IMR-90 (cell line): ENCODE data around the gene HTR2B. TPM values are rescaled to one million over a fixed set of nuclear protein-coding genes. Genes with fewer than 3 reads are reported as not detected.

Experiments used
- ATAC-seq: fragments of 200-7000 bp; cut with Tn5 transposase; 2 replicates; pipeline ENCODE4 v1.9.1; 2020; ENCODE audit warnings: low read depth, mild to moderate bottlenecking, moderate library complexity
- BruUV-seq: library from RNA; stranded (reverse); fragments of 400-500 nt; replicated peaks from 2 replicates; lab custom pipeline; 2021; lab: Mats Ljungman, UMichigan
- CTCF ChIA-PET: fragments of 300-600 bp; formaldehyde crosslinking; extraction: SDS; loops from one replicate; lab custom pipeline; 2021; ENCODE audit warnings: antibody characterized with exemption; lab: Yijun Ruan, JAX
- POLR2A ChIA-PET: fragments of 300-600 bp; sonication (Branson Sonifier 250); formaldehyde crosslinking; loops from one replicate; lab custom pipeline; 2022; ENCODE audit warnings: antibody characterized with exemption; ENCODE audit not compliant: unreplicated experiment; lab: Charles Lee
- DNase-seq: peaks from one replicate; pipeline ENCODE4 v3.0.0; 2013
- H2AFZ ChIP-seq: replicated peaks from 2 replicates; pipeline ENCODE3; 2013; ENCODE audit warnings: low read length, mild to moderate bottlenecking; ENCODE audit not compliant: poor library complexity
- H2AK5ac ChIP-seq: 2 replicates; pipeline ENCODE4 v1.6.1; 2013; ENCODE audit warnings: low read depth, low read length, inconsistent platforms
- H2AK9ac ChIP-seq: replicated peaks from 2 replicates; pipeline ENCODE3; 2013; ENCODE audit warnings: mild to moderate bottlenecking, low read depth, low read length, moderate library complexity; ENCODE audit not compliant: poor library complexity
- H2BK120ac ChIP-seq: 2 replicates; pipeline ENCODE4 v1.6.1; 2013; ENCODE audit warnings: low read depth, low read length, inconsistent platforms
- H2BK15ac ChIP-seq: 3 replicates; pipeline ENCODE4 v1.6.1; 2013; ENCODE audit warnings: low read depth, low read length, inconsistent platforms
- H2BK20ac ChIP-seq: 2 replicates; pipeline ENCODE4 v1.6.1; 2013; ENCODE audit warnings: low read depth, mild to moderate bottlenecking, inconsistent platforms, low read length, moderate library complexity
- H2BK5ac ChIP-seq: 2 replicates; pipeline ENCODE4 v1.6.1; 2013; ENCODE audit warnings: mild to moderate bottlenecking, low read depth, low read length, inconsistent platforms; ENCODE audit not compliant: poor library complexity, severe bottlenecking
- H3K14ac ChIP-seq: replicated peaks from 2 replicates; pipeline ENCODE4 v1.6.1; 2013; ENCODE audit warnings: low read depth, low read length, inconsistent platforms
- H3K18ac ChIP-seq: 2 replicates; pipeline ENCODE4 v1.6.1; 2013; ENCODE audit warnings: low read depth, low read length, control low read depth
- H3K23ac ChIP-seq: 2 replicates; pipeline ENCODE4 v1.6.1; 2013; ENCODE audit warnings: low read depth, low read length, inconsistent platforms
- H3K27ac ChIP-seq: 2 replicates; pipeline ENCODE4 v1.5.1; 2013; ENCODE audit warnings: mild to moderate bottlenecking, control low read depth, low read length; ENCODE audit not compliant: insufficient read depth
- H3K27me3 ChIP-seq: 2 replicates; pipeline ENCODE4 v1.6.1; 2013; ENCODE audit warnings: low read length; ENCODE audit not compliant: control insufficient read depth, insufficient read depth
- H3K36me3 ChIP-seq: 2 replicates; pipeline ENCODE4 v1.6.1; 2013; ENCODE audit warnings: low read length, mixed read lengths; ENCODE audit not compliant: control insufficient read depth, insufficient read depth
- H3K4ac ChIP-seq: 2 replicates; pipeline ENCODE4 v1.6.1; 2013; ENCODE audit warnings: low read depth, low read length, inconsistent platforms
- H3K4me1 ChIP-seq: 2 replicates; pipeline ENCODE4 v1.6.1; 2013; ENCODE audit warnings: low read length, mixed read lengths; ENCODE audit not compliant: control insufficient read depth, insufficient read depth
- H3K4me2 ChIP-seq: 2 replicates; pipeline ENCODE4 v1.6.1; 2013; ENCODE audit warnings: low read depth, mild to moderate bottlenecking, control low read depth, low read length, moderate library complexity
- H3K4me3 ChIP-seq: 2 replicates; pipeline ENCODE4 v1.5.1; 2013; ENCODE audit warnings: low read depth, mild to moderate bottlenecking, control low read depth, low read length, moderate library complexity; ENCODE audit not compliant: insufficient read depth
- H3K56ac ChIP-seq: 2 replicates; pipeline ENCODE4 v1.6.1; 2013; ENCODE audit warnings: low read length, inconsistent platforms; ENCODE audit not compliant: insufficient read depth; ENCODE audit errors: extremely low read depth
- H3K79me1 ChIP-seq, 2 experiments: 2 replicates each; pipeline ENCODE4 v1.6.1; 2013; ENCODE audit warnings: low read length in 2 of 2, inconsistent platforms in 1 of 2, low read depth in 1 of 2
- H3K9ac ChIP-seq: 2 replicates; pipeline ENCODE4 v1.6.1; 2013; ENCODE audit warnings: low read depth, low read length, control low read depth
- H3K9me1 ChIP-seq: 2 replicates; pipeline ENCODE4 v1.6.1; 2013; ENCODE audit warnings: low read length, inconsistent platforms; ENCODE audit not compliant: insufficient read depth
- H3K9me3 ChIP-seq: 2 replicates; pipeline ENCODE4 v1.6.1; 2013; ENCODE audit warnings: low read length; ENCODE audit not compliant: control insufficient read depth, insufficient read depth
- H4K20me1 ChIP-seq: 2 replicates; pipeline ENCODE4 v1.6.1; 2013; ENCODE audit warnings: low read length, inconsistent platforms; ENCODE audit not compliant: insufficient read depth
- H4K5ac ChIP-seq: 2 replicates; pipeline ENCODE4 v1.6.1; 2013; ENCODE audit warnings: mild to moderate bottlenecking, low read depth, low read length, control low read depth
- H4K8ac ChIP-seq, 2 experiments: 2 replicates each; pipeline ENCODE4 v1.6.1; 2013; ENCODE audit warnings: low read depth in 2 of 2, low read length in 2 of 2, control low read depth in 1 of 2, inconsistent platforms in 1 of 2
- H4K91ac ChIP-seq: 2 replicates; pipeline ENCODE4 v1.6.1; 2013; ENCODE audit warnings: low read depth, low read length, inconsistent platforms; ENCODE audit not compliant: insufficient read depth
- FOS ChIP-seq: fragments of 150-350 bp; IDR thresholded peaks from 2 replicates; pipeline ENCODE4 v1.6.1; 2016; ENCODE audit warnings: low read depth, low read length
- WGBS, 2 experiments: methylation state at CpG; one replicate each; pipeline versions ENCODE4 v1.1.5 to v1.1.7; 2013; ENCODE audit warnings: missing lambda C conversion rate in 2 of 2; ENCODE audit not compliant: insufficient read length in 1 of 2; ENCODE audit errors: extremely low coverage in 2 of 2; 5-methylcytosine and 5-hydroxymethylcytosine counted together
- dilution Hi-C: fragments of 300-500 bp; cut with HindIII; formaldehyde crosslinking; loops from one replicate; pipeline ENCODE4 v1.14.3; 2018; ENCODE audit warnings: low sequenced_read_pairs; ENCODE audit not compliant: unreplicated experiment
- in situ Hi-C: fragments of 300-500 bp; cut with MboI; formaldehyde crosslinking; loops from 3 replicates; pipeline ENCODE4 v1.14.3; 2019; ENCODE audit warnings: low sequenced_read_pairs, inconsistent platforms, mixed read lengths
- intact Hi-C: fragments of 100-400 bp; cut with micrococcal nuclease; formaldehyde crosslinking; loops from 2 replicates; pipeline ENCODE4 v1.10.0; 2022
- polyA plus RNA-seq, 3 experiments: library from polyadenylated mRNA; depleted of rRNA; stranded (reverse); fragments of >200 nt; gene quantifications; 2 replicates each; pipeline ENCODE4 v1.2.3, GENCODE V29; 2012; ENCODE audit warnings: low replicate concordance in 1 of 3
- total RNA-seq: library from RNA; depleted of rRNA; stranded (reverse); fragments of >200 nt; gene quantifications from 2 replicates; pipeline ENCODE4 v1.2.3, GENCODE V29; 2012
- TF ChIP-seq, protein P1 (sequence below): conservative IDR thresholded peaks from 2 replicates; pipeline ENCODE4 v1.5.1; 2012; ENCODE audit warnings: mild to moderate bottlenecking, low read depth, low read length, improper control_type of control experiment

Gene HTR2B
- total and polyA plus RNA-seq, 2 of the 4 experiments (the other 2 are of a cell fraction) = 0.26 to 0.72 TPM

- dilution Hi-C loops (no loop called here), in situ Hi-C loops (loop anchor here (10.0 kb wide), 2 partner anchors 315 to 355 kb away; no protein-coding TSS in a partner anchor), intact Hi-C loops (no loop called here)
- Histone ChIP-seq H3K79me1 (peaks cover 6 to 28% of the 10 kb centered on the region in 2 experiments), H3K4me2 (no peak overlapping the region), H3K9me1 (peaks cover 7% of the 10 kb centered on the region), H3K4me3 (no peak overlapping the region), H3K14ac (no peak overlapping the region), H3K4me1 (peaks cover 7% of the 10 kb centered on the region), H2AK5ac (no peak overlapping the region), H2AK9ac (no peak overlapping the region), H2BK120ac (no peak overlapping the region), H4K8ac (no peak overlapping the region), H3K27me3 (no peaks in the 10 kb centered on the region), H3K23ac (no peak overlapping the region), H3K18ac (no peak overlapping the region), H4K91ac (no peak overlapping the region), H3K56ac (no peak overlapping the region), H2BK15ac (no peak overlapping the region), H2BK20ac (no peak overlapping the region), H2AFZ (no peak overlapping the region), H3K9ac (no peak overlapping the region), H4K5ac (no peak overlapping the region), H3K9me3 (peaks cover 19% of the 10 kb centered on the region), H3K36me3 (peaks cover 36% of the 10 kb centered on the region), H3K4ac (no peak overlapping the region), H3K27ac (no peak overlapping the region), H4K20me1 (no peaks in the 10 kb centered on the region; the same call in 1 of the 2 replicates), H2BK5ac (no peak overlapping the region)
- ATAC-seq = no peak
- POLR2A ChIA-PET = interaction anchor here (0.6 kb wide), 1 partner anchor 310 kb away, joined by 19 read pairs; no protein-coding TSS in a partner anchor
- TF ChIP-seq FOS = no peak
- TF ChIP-seq, protein P1, sequence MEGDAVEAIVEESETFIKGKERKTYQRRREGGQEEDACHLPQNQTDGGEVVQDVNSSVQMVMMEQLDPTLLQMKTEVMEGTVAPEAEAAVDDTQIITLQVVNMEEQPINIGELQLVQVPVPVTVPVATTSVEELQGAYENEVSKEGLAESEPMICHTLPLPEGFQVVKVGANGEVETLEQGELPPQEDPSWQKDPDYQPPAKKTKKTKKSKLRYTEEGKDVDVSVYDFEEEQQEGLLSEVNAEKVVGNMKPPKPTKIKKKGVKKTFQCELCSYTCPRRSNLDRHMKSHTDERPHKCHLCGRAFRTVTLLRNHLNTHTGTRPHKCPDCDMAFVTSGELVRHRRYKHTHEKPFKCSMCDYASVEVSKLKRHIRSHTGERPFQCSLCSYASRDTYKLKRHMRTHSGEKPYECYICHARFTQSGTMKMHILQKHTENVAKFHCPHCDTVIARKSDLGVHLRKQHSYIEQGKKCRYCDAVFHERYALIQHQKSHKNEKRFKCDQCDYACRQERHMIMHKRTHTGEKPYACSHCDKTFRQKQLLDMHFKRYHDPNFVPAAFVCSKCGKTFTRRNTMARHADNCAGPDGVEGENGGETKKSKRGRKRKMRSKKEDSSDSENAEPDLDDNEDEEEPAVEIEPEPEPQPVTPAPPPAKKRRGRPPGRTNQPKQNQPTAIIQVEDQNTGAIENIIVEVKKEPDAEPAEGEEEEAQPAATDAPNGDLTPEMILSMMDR = 0 out of 2 replicates have a peak, but pooled peaks have one; percentile 3
- 100% methylated on average over 2 of the region's 8 CpGs; no CpG with 5 or more reads in 1 of the 2 experiments for WGBS, 2 experiments
- no peak for DNase-seq
- BruUV-seq = no TSS peak
- CTCF ChIA-PET = no interaction called here
Observed at GRCh38 chr2:231099918-231100317, 24.9 kb downstream of the HTR2B start.
